Brain microvascular endothelial cell (primary cell): ENCODE results near the gene GNB1L.

Source experiments
- DNase-seq: peaks from one replicate; pipeline ENCODE4 v3.0.0-alpha.2; 2020
- H3K27ac ChIP-seq: fragments of 250-450 bp; sonication (Bioruptor Pico); 2 replicates; pipeline ENCODE4 v1.5.1; 2020; ENCODE audit warnings: mild to moderate bottlenecking, moderate library complexity
- H3K27me3 ChIP-seq: fragments of 250-450 bp; sonication (Bioruptor Pico); replicated peaks from 2 replicates; pipeline ENCODE4 v1.5.1; 2020; ENCODE audit warnings: mild to moderate bottlenecking
- H3K36me3 ChIP-seq: fragments of 250-450 bp; sonication (Bioruptor Pico); replicated peaks from 2 replicates; pipeline ENCODE4 v1.5.1; 2020; ENCODE audit warnings: mild to moderate bottlenecking
- H3K4me3 ChIP-seq: 2 replicates; pipeline ENCODE4 v1.5.1; 2011; ENCODE audit warnings: low read depth, mild to moderate bottlenecking, control low read depth, low read length, moderate library complexity
- CTCF ChIP-seq: IDR thresholded peaks from 2 replicates; pipeline ENCODE4 v1.5.1; 2011; ENCODE audit warnings: low read depth, mild to moderate bottlenecking, moderate library complexity, low read length, control low read depth, inconsistent platforms; ENCODE audit errors: missing control alignments
- in situ Hi-C: cut with HindIII; loops from 2 replicates; pipeline ENCODE4 v1.10.0; 2017; ENCODE audit warnings: low sequenced_read_pairs, low pct_ligation_motif_present

Gene GNB1L

GRCh38 chr22:19864538-19865106, 9.9 kb upstream of the GNB1L start:
- no peak for TF ChIP-seq CTCF
- Histone ChIP-seq H3K27ac (no peak overlapping the region), H3K27me3 (no peaks in the 10 kb centered on the region), H3K36me3 (no peaks in the 10 kb centered on the region), H3K4me3 (no peak overlapping the region)
- in situ Hi-C loops = no loop called here
- DNase-seq = no peak

GRCh38 chr22:19863571-19863970, 8.9 kb upstream of the GNB1L start:
- H3K36me3 ChIP-seq = no peaks in the 10 kb centered on the region
- in situ Hi-C loops = no loop called here
- H3K27ac ChIP-seq = no peak overlapping the region
- H3K4me3 ChIP-seq = no peak overlapping the region
- DNase-seq = no peak
- no peaks in the 10 kb centered on the region for H3K27me3 ChIP-seq
- no peak for TF ChIP-seq CTCF

GRCh38 chr22:19862619-19863246, 8.1 kb upstream of the GNB1L start:
- TF ChIP-seq CTCF = no peak
- Histone ChIP-seq H3K36me3 (no peaks in the 10 kb centered on the region), H3K27ac (no peak overlapping the region), H3K27me3 (no peaks in the 10 kb centered on the region), H3K4me3 (no peak overlapping the region)
- DNase-seq = no peak
- in situ Hi-C loops = no loop called here

GRCh38 chr22:19859861-19860510, 5.3 kb upstream of the GNB1L start:
- no peaks in the 10 kb centered on the region for H3K36me3 ChIP-seq
- TF ChIP-seq CTCF = no peak
- H3K4me3 ChIP-seq = no peak overlapping the region
- no peak for DNase-seq
- in situ Hi-C loops = no loop called here
- H3K27ac ChIP-seq = no peak overlapping the region
- H3K27me3 ChIP-seq = no peaks in the 10 kb centered on the region

- no peak for DNase-seq
- Histone ChIP-seq H3K27ac (no peak overlapping the region), H3K4me3 (no peak overlapping the region), H3K27me3 (no peaks in the 10 kb centered on the region), H3K36me3 (no peaks in the 10 kb centered on the region)
- no peak for TF ChIP-seq CTCF
- in situ Hi-C loops = no loop called here
Measured at GRCh38 chr22:19857382-19857781, 2.7 kb upstream of the GNB1L start.
